GM21360 (cell line): ENCODE measurements around the gene BTN2A1.
A peak's percentile ranks its signal among the peaks of the same experiment; 100 is the strongest.

Experiments
- ATAC-seq: cut with Tn5 transposase; IDR thresholded peaks from one replicate; pipeline ENCODE4 v1.9.1; 2021; ENCODE audit warnings: mild to moderate bottlenecking, moderate library complexity; ENCODE audit not compliant: unreplicated experiment

The BTN2A1 gene

GRCh38 chr6:26464416-26465131, 6.8 kb downstream of the BTN2A1 start:
- no peak for ATAC-seq

GRCh38 chr6:26465776-26466175, 8.0 kb downstream of the BTN2A1 start:
- ATAC-seq = no peak

- ATAC-seq = no peak
Measured at GRCh38 chr6:26468829-26469228, 11.1 kb downstream of the BTN2A1 start.

- ATAC-seq = no peak
Measured at GRCh38 chr6:26470643-26471042, 12.9 kb downstream of the BTN2A1 start.

- ATAC-seq = no peak
Measured at GRCh38 chr6:26471970-26472369, 14.2 kb downstream of the BTN2A1 start.

- no peak for ATAC-seq
Measured at GRCh38 chr6:26472549-26473290, 15.0 kb downstream of the BTN2A1 start.

GRCh38 chr6:26473429-26473757, 15.6 kb downstream of the BTN2A1 start:
- no peak for ATAC-seq

- ATAC-seq = peak; percentile 85
Measured at GRCh38 chr6:26473758-26474438, 16.1 kb downstream of the BTN2A1 start.

GRCh38 chr6:26474439-26474881, 16.7 kb downstream of the BTN2A1 start:
- ATAC-seq = peak; percentile 8

GRCh38 chr6:26475823-26476729, 18.3 kb downstream of the BTN2A1 start:
- no peak for ATAC-seq

- ATAC-seq = no peak
Measured at GRCh38 chr6:26476896-26477295, 19.1 kb downstream of the BTN2A1 start.

GRCh38 chr6:26477426-26477825, 19.7 kb downstream of the BTN2A1 start:
- no peak for ATAC-seq

- ATAC-seq = no peak
Measured at GRCh38 chr6:26478100-26478984, 20.6 kb downstream of the BTN2A1 start.

- ATAC-seq = no peak
Measured at GRCh38 chr6:26478985-26479278, 21.2 kb downstream of the BTN2A1 start.

- ATAC-seq = no peak
Measured at GRCh38 chr6:26482338-26482737, 24.6 kb downstream of the BTN2A1 start.

- no peak for ATAC-seq
Measured at GRCh38 chr6:26483727-26484126, 26.0 kb downstream of the BTN2A1 start.

- no peak for ATAC-seq
Measured at GRCh38 chr6:26484161-26484560, 26.4 kb downstream of the BTN2A1 start.

GRCh38 chr6:26485112-26485780, 27.5 kb downstream of the BTN2A1 start:
- ATAC-seq = no peak

GRCh38 chr6:26486358-26486757, 28.6 kb downstream of the BTN2A1 start:
- ATAC-seq = no peak

- ATAC-seq = no peak
Measured at GRCh38 chr6:26487466-26487865, 29.7 kb downstream of the BTN2A1 start.
